ENCODE measurements around the gene FOXM1. TPM values are rescaled to one million over a fixed set of nuclear protein-coding genes. Genes with fewer than 3 reads are reported as not detected.

Gene FOXM1
- total RNA-seq, 1 experiment from 2014 or later: 107 TPM

- Histone ChIP-seq H3K4me1 (no peaks in the 10 kb centered on the region), H3K36me3 (peaks cover 92% of the 10 kb centered on the region), H3K4me3 (no peak overlapping the region), H3K27me3 (no peaks in the 10 kb centered on the region), H3K9me3 (replicated peaks) (no peaks in the 10 kb centered on the region), H3K27ac (no peak overlapping the region)
- DNase-seq: no peak
Observed at GRCh38 chr12:2862876-2863275, 14.1 kb downstream of the FOXM1 start.

DNA sequence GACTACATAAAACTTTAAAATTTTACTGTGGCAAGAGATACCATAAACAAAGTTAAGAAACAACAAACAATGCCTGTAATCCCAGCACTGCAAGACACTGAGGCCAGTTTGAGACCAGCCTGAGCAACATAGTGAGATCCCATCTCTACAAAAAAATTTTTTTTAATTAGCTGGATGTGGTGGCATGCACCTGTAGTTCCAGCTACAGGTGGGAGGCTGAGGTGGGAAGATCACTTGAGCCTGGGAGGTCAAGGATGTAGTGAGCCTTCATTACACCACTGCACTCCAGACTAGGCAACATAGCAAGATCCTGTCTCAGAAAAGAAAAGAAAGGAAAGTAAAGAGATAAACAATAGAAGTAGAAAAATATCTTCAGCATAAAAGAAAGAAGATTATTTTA, 16.8 kb downstream of the FOXM1 start:
- DNase-seq: no peak
- H3K4me1 ChIP-seq: no peaks in the 10 kb centered on the region
- H3K27me3 ChIP-seq: no peaks in the 10 kb centered on the region
- H3K36me3 ChIP-seq: peaks cover 70% of the 10 kb centered on the region
- no peak overlapping the region for H3K27ac ChIP-seq
- no peaks in the 10 kb centered on the region for H3K9me3 ChIP-seq (replicated peaks)
- no peak overlapping the region for H3K4me3 ChIP-seq

GRCh38 chr12:2858944-2859421, 18.0 kb downstream of the FOXM1 start:
- DNase-seq: no peak
- no peaks in the 10 kb centered on the region for H3K27me3 ChIP-seq
- H3K36me3 ChIP-seq: peaks cover 60% of the 10 kb centered on the region
- H3K4me1 ChIP-seq: no peaks in the 10 kb centered on the region
- no peak overlapping the region for H3K27ac ChIP-seq
- no peak overlapping the region for H3K4me3 ChIP-seq
- H3K9me3 ChIP-seq (replicated peaks): no peaks in the 10 kb centered on the region

DNA sequence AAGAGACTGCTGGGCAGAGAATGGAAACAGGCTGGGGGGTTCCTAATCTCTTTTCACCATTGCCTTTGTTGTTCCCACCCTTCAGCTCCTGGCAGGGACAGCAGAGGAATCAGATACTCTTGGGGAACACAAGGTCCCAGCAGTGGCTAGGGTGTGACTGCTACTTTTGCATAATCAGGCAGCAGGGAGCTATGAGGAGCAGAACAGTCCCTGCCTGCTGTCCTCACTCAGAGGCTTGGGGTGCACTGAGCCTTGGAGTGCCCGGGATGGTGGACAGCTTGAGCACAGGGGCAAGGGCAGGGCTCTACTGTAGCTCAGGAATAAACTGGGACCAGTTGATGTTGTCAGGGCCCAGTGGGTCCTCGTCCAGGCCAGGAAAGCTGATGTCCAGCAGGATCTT, 18.6 kb downstream of the FOXM1 start:
- no peaks in the 10 kb centered on the region for H3K9me3 ChIP-seq (replicated peaks)
- no peaks in the 10 kb centered on the region for H3K27me3 ChIP-seq
- H3K4me1 ChIP-seq: no peaks in the 10 kb centered on the region
- no peak overlapping the region for H3K4me3 ChIP-seq
- DNase-seq: no peak
- H3K36me3 ChIP-seq: peaks cover 55% of the 10 kb centered on the region
- no peak overlapping the region for H3K27ac ChIP-seq

- H3K27ac ChIP-seq: no peak overlapping the region
- H3K4me1 ChIP-seq: no peaks in the 10 kb centered on the region
- H3K4me3 ChIP-seq: no peak overlapping the region
- no peaks in the 10 kb centered on the region for H3K9me3 ChIP-seq (replicated peaks)
- no peaks in the 10 kb centered on the region for H3K27me3 ChIP-seq
- DNase-seq: no peak
- peaks cover 47% of the 10 kb centered on the region for H3K36me3 ChIP-seq
Observed at GRCh38 chr12:2857576-2857975, 19.4 kb downstream of the FOXM1 start.

DNA sequence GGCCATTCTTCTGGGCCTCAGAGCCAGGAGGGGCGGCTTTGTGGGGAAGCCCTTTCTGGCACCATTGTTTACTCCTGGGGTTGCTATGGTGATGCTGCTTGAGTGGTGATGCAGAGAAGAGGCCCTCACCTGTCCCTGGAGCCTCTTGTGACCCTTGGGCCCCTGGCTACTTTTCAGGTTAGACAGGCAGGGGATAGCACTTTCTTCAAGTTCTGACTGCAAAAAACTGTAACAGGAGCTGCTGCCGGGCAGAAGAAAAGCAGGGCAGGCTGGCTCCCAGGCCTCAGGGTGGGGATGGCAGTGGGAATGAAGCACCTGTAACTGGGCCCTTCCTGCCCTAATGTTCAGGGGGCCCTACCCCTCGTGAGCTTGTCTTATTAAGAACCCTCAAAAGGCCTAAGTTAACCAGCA, 19.9 kb downstream of the FOXM1 start, which contains the start of gene TEX52:
Gene TEX52 (minus strand): TSS at position 19 of the 411 bp plus-strand sequence. CDS start 13 bp downstream, at position 6.
- no peak for DNase-seq
- no peak within 1 kb of the TSS for H3K4me3 ChIP-seq
- H3K9me3 ChIP-seq (replicated peaks): no peaks in the 10 kb centered on the region
- no peaks in the 10 kb centered on the region for H3K4me1 ChIP-seq
- no peaks in the 10 kb centered on the region for H3K27me3 ChIP-seq
- no peak within 1 kb of the TSS for H3K27ac ChIP-seq
- peaks cover 42% of the 10 kb centered on the region for H3K36me3 ChIP-seq

DNA sequence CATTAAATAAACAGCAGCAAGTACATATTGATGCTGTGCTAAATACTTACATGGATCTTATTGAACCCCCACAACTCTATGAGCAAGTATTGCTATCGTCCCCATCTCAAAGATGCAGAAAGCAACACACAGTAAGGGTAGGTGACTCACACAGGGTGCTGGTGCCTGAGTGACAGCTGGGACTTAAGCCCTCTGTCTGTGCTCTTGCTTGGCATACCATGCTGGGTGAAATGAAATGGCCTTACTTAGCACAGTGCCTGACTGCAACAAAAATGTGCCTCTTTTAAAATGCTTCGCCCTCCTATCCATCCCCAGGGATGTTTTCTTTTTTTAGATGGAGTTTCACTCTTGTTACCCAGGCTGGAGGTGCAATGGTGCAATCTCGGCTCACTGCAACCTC, 20.9 kb downstream of the FOXM1 start:
- peak; percentile 44 to 56 for DNase-seq

DNA sequence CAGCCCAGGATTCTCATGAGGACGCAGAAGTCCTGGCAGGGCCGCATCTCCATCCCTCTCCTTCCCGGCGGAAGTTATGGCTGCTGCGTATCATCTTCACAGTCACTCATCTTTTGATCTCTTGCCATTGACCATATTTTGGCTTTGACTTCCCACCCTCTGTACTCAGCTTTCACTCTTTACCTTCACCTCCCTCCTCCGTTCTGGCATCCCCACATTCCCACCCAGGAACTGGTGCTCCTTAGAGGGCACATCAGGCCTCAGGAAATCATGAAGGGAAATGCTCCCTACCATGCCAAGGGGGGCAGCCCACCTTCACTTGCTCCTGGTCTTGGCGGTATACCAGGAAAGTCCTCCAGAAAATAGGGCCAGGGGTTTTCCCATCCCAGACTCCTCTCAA, 21.4 kb downstream of the FOXM1 start:
- H3K27me3 ChIP-seq: no peaks in the 10 kb centered on the region
- H3K4me3 ChIP-seq: no peak overlapping the region
- no peaks in the 10 kb centered on the region for H3K4me1 ChIP-seq
- H3K9me3 ChIP-seq (replicated peaks): no peaks in the 10 kb centered on the region
- no peak for DNase-seq
- H3K27ac ChIP-seq: no peak overlapping the region
- H3K36me3 ChIP-seq: peaks cover 30% of the 10 kb centered on the region

More for the DNA sequence above, 20.9 kb downstream of the FOXM1 start:
- H3K9me3 ChIP-seq (replicated peaks): no peaks in the 10 kb centered on the region
- H3K4me3 ChIP-seq: no peak overlapping the region
- H3K4me1 ChIP-seq: no peaks in the 10 kb centered on the region
- H3K27ac ChIP-seq: no peak overlapping the region
- H3K36me3 ChIP-seq: peaks cover 32% of the 10 kb centered on the region
- H3K27me3 ChIP-seq: no peaks in the 10 kb centered on the region

DNA sequence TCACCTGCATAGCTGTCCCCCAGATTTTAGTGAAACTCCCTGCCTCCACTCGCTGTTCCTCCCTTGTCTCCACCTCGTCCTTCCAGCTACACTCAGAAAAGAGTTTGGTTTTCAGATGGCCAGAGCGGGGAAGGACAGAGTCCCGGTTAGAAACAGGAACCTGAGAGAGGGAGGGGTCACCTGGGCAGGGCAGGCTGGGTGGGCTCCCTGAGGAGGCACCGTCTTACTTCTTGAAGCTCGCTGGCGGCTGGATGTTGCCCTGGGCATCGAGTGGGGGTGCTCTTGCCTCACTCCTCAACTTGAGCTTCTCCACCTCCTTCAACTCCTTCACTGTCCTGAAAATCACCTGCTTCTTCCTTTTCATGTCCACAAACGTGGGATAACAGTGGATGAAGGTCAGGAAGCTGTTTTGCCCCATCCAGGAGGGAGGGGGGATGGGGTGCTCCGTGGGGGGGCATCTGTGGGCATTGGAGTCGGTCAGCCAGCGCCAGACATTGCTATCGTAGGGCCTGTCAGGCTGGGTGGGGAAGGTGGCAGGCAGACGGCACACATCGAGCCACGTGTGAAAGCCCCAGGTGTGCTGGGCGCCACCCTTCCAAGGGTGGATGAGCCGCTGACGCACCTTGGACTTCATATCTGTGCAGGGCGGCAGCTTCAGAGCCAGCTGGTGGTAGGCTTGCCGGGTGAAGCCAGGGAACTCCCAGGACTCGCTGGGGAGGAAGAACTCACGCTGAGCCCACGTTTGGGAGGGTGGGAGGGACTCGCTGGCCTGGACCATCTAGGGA, 22.1 kb downstream of the FOXM1 start:
- Histone ChIP-seq H3K4me3 (no peak overlapping the region), H3K36me3 (peaks cover 23% of the 10 kb centered on the region), H3K4me1 (no peaks in the 10 kb centered on the region), H3K9me3 (replicated peaks) (no peaks in the 10 kb centered on the region), H3K27ac (no peak overlapping the region), H3K27me3 (no peaks in the 10 kb centered on the region)
- no peak for DNase-seq

DNA sequence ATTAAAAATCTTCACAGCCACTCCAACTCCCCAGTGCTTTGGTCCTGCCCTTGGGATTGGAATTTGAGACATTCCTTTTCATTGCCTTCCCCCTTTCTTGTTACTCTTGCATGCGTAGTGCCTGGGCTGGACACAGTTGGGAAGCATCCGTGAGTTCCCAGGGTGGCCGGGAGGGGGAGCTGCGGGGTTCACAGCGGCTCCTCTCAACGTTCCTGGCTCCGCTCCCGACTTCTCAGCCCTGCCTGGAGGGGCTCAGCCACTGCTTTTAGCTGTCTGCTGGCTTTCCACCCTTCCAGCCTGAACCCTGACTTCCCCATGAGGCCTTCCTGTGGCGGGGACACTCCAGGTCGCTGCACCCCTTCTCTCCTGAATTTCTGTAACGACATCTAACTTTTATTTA, 23.3 kb downstream of the FOXM1 start:
- DNase-seq: peak; percentile 90 to 93
- H3K27me3 ChIP-seq: no peaks in the 10 kb centered on the region
- H3K4me3 ChIP-seq: no peak overlapping the region
- H3K4me1 ChIP-seq: no peaks in the 10 kb centered on the region
- H3K9me3 ChIP-seq (replicated peaks): no peaks in the 10 kb centered on the region
- no peak overlapping the region for H3K27ac ChIP-seq
- H3K36me3 ChIP-seq: peaks cover 11% of the 10 kb centered on the region

- no peaks in the 10 kb centered on the region for H3K36me3 ChIP-seq
- no peak overlapping the region for H3K4me3 ChIP-seq
- H3K27me3 ChIP-seq: no peaks in the 10 kb centered on the region
- no peak overlapping the region for H3K27ac ChIP-seq
- no peaks in the 10 kb centered on the region for H3K9me3 ChIP-seq (replicated peaks)
- no peak for DNase-seq
- H3K4me1 ChIP-seq: no peaks in the 10 kb centered on the region
Observed at GRCh38 chr12:2851931-2852330, 25.0 kb downstream of the FOXM1 start.

- H3K9me3 ChIP-seq (replicated peaks): no peaks in the 10 kb centered on the region
- DNase-seq: peak; percentile 94 to 95
- no peaks in the 10 kb centered on the region for H3K27me3 ChIP-seq
- peaks cover 12% of the 10 kb centered on the region; the same call in 1 of the 2 replicates for H3K4me1 ChIP-seq
- peak overlapping the region; percentile 87 for H3K27ac ChIP-seq
- H3K36me3 ChIP-seq: no peaks in the 10 kb centered on the region
- peak overlapping the region; percentile 51 for H3K4me3 ChIP-seq
Observed at GRCh38 chr12:2845280-2845679, 31.7 kb downstream of the FOXM1 start.

- DNase-seq: peak; percentile 50 to 59
- H3K27ac ChIP-seq: peak overlapping the region; percentile 87
- H3K36me3 ChIP-seq: no peaks in the 10 kb centered on the region
- no peaks in the 10 kb centered on the region for H3K27me3 ChIP-seq
- peaks cover 12% of the 10 kb centered on the region; the same call in 1 of the 2 replicates for H3K4me1 ChIP-seq
- H3K9me3 ChIP-seq (replicated peaks): no peaks in the 10 kb centered on the region
- peak overlapping the region; percentile 51 for H3K4me3 ChIP-seq
Observed at GRCh38 chr12:2844786-2845185, 32.2 kb downstream of the FOXM1 start.

DNA sequence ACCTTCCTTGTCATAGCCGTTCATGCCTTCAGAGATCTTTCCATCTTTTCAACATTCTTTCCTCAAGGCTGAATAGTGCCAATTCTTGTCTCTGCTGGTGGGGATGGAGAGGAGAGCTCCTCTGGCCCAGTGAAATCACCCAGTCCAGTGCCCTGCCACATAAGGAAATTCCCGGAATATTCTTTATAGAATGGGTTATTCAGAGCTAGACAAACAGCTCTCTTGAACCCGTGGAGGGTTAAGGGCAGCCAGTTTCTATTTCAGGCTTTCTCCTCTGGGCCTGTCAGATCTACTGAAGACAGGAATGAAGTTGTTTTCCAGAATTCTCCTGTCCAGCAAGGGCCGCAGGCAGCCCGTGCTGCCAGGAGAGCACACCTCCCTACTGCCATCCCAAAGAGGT, 34.0 kb downstream of the FOXM1 start:
- Histone ChIP-seq H3K4me1 (peaks cover 12% of the 10 kb centered on the region; the same call in 1 of the 2 replicates), H3K27me3 (no peaks in the 10 kb centered on the region), H3K4me3 (no peak overlapping the region), H3K36me3 (no peaks in the 10 kb centered on the region), H3K27ac (no peak overlapping the region), H3K9me3 (replicated peaks) (no peaks in the 10 kb centered on the region)
- DNase-seq: no peak

DNA sequence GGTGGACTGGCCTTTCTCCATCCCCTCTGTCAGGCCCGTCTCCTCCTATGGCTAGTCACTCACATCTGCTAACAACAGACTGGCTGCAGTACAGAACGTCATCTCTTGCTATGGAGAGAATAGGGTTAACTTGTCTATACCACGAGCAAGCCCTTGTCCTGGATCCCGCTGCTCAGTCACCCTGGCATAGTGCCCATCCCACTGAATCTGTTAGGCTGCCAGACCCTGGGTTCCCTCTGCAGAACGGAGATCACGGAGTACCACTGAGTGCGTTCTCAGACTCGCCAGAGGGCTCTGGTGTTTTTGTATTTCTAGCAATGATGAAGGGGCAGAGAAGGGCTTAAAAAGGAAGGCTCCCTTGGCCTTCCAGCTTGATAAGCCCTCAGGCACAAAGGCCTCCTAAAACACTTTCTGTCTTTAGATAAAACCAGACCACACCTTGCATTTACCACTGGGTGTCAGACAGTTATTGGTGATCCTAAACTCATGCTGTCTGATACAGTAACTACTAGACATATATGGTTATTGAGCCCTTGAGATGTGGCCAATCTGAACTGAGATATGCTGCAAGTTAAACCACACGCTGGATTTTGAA, 35.8 kb downstream of the FOXM1 start:
- no peak overlapping the region for H3K27ac ChIP-seq
- H3K36me3 ChIP-seq: no peaks in the 10 kb centered on the region
- H3K9me3 ChIP-seq (replicated peaks): no peaks in the 10 kb centered on the region
- no peak overlapping the region for H3K4me3 ChIP-seq
- H3K27me3 ChIP-seq: no peaks in the 10 kb centered on the region
- H3K4me1 ChIP-seq: peaks cover 20% of the 10 kb centered on the region
- peak in 1 of 2 experiments; percentile 28 for DNase-seq

Data from SJCRH30 (cell line).